HFF-Myc (cell line): Measurements from ENCODE around the gene SLC16A9.

Experiments used
- DNase-seq: peaks from one replicate; pipeline ENCODE4 v3.0.0-alpha.2; 2011; ENCODE audit warnings: low read depth; ENCODE audit errors: extremely low read depth
- H3K4me3 ChIP-seq: replicated peaks from 2 replicates; pipeline ENCODE4 v1.5.1; 2011; ENCODE audit warnings: low read depth, mild to moderate bottlenecking, control low read depth, low read length
- TF ChIP-seq, protein P1 (sequence below): IDR thresholded peaks from 2 replicates; pipeline ENCODE4 v1.5.1; 2012; ENCODE audit warnings: mild to moderate bottlenecking, low read depth, low read length, control low read depth; ENCODE audit errors: missing control alignments

SLC16A9 gene

DNA sequence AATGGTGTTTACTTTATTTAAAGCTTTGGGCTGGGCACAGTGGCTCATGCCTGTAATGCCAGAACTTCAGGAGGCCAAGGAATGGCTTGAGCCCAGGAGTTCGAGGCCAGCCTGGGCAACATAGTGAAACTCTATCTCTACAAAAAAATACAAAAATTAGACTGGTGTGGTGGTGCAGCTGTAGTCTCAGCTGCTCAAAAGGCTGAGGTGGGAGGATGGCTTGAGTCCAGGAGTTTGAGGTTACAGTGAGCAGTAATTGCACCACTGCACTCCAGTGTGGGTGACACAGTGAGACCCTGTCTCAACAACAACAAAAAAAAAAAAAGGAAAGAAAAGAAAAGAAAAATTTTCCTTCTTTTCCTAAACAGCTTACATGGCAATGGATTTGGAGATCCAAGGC lies 22.0 kb downstream of the SLC16A9 start:
- no peak overlapping the region for H3K4me3 ChIP-seq
- TF ChIP-seq, protein P1, sequence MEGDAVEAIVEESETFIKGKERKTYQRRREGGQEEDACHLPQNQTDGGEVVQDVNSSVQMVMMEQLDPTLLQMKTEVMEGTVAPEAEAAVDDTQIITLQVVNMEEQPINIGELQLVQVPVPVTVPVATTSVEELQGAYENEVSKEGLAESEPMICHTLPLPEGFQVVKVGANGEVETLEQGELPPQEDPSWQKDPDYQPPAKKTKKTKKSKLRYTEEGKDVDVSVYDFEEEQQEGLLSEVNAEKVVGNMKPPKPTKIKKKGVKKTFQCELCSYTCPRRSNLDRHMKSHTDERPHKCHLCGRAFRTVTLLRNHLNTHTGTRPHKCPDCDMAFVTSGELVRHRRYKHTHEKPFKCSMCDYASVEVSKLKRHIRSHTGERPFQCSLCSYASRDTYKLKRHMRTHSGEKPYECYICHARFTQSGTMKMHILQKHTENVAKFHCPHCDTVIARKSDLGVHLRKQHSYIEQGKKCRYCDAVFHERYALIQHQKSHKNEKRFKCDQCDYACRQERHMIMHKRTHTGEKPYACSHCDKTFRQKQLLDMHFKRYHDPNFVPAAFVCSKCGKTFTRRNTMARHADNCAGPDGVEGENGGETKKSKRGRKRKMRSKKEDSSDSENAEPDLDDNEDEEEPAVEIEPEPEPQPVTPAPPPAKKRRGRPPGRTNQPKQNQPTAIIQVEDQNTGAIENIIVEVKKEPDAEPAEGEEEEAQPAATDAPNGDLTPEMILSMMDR, result no peak
- no peak for DNase-seq

DNA sequence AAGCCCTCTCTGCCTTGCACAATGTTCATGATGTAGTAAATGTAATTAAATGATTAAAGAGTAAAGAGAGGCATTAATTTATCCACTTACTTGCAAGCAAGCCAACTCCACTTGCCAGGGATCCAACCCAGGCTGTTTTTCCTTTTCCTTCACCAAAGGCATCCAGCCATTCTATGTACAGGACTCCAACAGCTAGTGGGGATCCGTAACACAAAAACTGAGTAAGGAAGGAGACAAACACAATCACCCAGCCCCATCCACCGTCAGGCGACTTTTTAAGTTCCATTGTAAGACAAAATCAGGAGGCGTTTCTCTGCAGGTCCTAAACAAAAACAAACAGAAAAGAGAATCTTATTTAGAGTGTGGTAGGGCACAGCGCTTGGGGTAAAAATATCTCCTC lies 25.6 kb downstream of the SLC16A9 start:
- TF ChIP-seq, protein P1, result no peak

DNA sequence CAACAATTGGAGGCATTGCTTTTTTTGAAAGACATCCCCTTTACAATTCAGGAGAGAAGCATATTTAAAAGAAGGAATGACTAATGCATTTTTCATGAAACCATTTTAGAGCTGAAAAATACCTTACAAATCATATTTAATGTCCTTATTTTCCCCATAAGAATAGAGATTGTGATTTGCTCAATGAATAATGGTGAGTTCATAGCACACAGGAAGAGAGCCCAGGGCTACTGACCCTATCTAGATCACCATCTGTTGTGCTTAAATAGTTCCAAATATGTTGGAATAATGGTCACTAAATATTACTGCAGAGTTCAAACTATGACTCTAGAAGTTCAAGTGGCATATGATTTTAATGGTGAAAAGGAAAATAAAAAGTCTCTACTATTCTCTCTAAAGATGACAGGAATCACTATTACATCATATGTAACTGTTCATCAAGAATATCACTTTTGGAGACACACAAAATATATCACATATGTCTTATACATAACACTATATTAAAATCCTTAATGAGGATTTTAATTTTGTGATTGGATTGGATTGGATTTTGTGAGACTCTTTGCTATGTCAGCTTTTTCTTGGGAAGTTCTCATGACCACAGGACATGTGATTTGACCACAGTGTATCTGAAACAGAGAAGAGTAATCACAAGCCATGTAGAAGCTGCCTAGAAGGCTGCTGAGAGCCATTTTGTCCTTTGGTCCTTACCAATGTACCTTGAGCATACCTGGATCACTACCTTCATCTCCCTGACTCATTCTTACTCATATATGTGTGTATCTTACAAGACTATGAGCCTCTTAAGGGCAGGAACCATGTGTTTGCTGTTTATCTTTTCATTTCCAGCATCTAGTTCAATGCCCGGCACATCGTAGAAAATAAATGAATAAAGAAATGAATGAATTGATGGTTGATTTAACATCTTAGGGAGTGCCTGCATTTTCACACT lies 26.4 kb downstream of the SLC16A9 start:
- TF ChIP-seq, protein P1, result no peak

More for the DNA sequence above, 25.6 kb downstream of the SLC16A9 start:
- H3K4me3 ChIP-seq, result no peak overlapping the region
- no peak for DNase-seq

DNA sequence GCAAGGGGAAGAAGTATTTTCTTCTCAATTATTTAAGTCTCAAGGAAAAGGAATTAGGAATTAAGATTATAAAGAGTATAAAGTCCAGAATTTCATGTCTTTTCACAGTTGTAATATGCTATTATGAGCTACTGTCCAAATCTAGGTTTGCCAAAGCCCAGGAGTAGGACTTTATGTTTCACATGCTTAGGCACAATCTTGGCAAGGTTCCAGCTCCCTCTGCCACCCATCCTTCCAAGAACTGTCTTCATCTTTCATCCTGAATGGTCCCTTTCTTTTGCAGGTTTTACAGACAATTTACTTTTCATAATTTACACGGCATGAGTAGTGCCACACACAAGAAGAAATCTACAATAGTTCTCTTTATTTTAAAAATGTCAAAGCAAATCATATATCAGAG lies 29.5 kb downstream of the SLC16A9 start:
- TF ChIP-seq, protein P1, result no peak
- DNase-seq, result no peak
- H3K4me3 ChIP-seq, result no peak overlapping the region

More for the DNA sequence above, 26.4 kb downstream of the SLC16A9 start:
- no peak overlapping the region for H3K4me3 ChIP-seq
- no peak for DNase-seq

DNA sequence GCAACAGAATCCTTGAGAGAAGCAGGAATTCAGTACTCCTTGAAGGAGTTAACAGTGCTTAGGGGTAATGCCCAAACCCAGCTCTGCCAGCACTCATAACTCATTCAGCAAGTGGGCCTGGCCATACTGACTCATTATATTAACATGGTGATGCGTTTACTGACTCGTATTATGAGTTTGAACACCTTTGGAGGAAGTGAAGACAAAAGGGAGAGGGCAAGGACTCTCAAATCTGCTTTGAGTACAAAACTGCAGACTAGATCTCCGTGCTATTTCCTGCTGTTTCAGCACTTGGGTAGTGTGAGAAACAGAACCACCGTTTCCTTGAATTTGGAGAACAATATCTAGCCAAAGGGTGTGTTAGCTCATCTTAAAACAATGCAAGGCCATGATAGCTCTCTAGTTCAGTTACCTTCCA lies 30.8 kb downstream of the SLC16A9 start:
- TF ChIP-seq, protein P1, result no peak
- DNase-seq, result no peak
- H3K4me3 ChIP-seq, result no peak overlapping the region

DNA sequence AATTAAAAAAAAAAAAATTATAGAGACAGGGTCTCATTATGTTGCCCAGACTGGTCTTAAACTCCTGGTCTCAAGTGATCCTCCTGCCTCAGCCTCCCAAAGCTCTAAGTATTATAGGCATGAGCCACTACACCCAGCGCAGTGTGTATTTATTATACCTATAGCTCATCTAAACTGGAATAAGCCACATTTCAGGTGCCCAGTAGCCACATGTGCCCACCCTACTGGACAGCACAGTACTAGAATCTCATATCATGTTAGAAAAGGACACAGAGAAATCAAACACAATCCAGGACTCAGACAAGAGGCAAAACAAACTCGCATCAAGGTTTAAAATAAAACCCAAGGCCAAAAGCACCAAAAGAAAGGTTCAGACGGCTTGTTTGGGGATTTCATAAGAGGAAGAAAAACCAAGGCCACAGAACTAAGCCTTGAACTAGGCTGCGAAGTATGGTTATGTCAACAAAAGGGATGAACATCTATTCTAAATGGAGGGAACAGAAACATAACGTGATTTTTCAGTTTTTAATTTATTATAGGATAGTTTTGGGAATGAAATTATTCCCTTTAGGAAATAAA lies 32.3 kb downstream of the SLC16A9 start:
- TF ChIP-seq, protein P1, result no peak
- DNase-seq, result no peak
- H3K4me3 ChIP-seq, result no peak overlapping the region
